Activated T-cell treated with anti-CD3 and anti-CD28 coated beads for 24 hours (primary cell): ENCODE results near the gene MOV10L1.
"Not testable (repeated sequence)": the region's sequence is repeated elsewhere in the genome, so short reads cannot be mapped to it uniquely, and the experiment has no call there.

Experiments used
- DNase-seq: peaks from one replicate; pipeline ENCODE4 v3.0.0-alpha.2; 2020; ENCODE audit warnings: low read depth

The MOV10L1 gene

DNA sequence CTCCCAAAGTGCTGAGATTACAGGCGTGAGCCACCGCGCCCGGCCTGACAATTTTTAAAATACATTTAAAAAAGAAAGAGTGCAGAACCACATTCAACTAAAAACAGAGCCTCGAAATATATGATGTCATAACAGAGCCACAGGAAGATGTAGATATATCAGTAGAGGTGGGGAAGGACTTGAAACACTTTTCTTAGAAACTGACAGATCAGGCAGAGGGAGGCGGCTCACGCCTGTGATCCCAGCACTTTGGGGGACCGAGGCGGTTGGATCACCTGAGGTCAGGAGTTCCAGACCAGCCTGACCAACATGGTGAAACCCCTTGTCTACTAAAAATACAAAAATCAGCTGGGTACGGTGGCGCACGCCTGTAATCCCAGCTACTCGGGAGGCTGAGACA, 11.6 kb upstream of the MOV10L1 start:
- DNase-seq, result no peak

DNA sequence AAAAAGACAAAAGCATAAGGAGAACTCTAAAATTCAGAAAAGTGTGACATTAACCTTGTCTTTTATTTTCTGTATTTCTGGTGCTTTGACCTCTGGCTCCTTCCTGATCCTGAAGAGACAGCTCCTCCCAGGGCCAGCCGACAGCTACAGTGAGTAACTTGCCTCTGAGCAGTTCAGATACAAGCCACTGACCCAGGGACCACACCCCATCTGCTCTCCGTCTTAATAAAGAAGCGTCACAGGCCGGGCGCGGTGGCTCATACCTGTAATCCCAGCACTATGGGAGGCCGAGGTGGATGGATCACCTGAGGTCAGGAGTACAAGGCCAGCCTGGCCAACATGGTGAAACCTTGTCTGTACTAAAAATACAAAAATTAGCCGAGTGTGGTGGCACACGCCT, 11.0 kb upstream of the MOV10L1 start:
- no peak for DNase-seq

DNA sequence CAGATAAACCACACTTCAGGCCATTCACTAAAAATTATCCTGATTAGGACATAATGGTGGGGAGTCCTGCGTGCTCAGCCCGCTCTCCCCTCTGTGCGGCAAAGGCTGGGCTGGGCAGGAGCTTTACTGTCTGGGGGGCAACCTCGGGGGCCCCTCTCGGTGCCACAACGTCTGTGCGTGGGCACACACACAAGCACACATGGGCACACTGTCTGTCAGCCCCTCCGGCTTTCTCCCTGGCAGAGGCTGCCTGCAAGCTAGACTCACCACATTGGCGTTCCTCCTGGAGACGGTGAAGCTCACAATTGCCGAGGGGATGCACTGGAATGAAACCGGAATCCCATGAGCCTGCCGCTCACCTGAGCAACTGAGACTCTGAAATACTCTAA, 9.7 kb upstream of the MOV10L1 start:
- DNase-seq, result no peak

DNA sequence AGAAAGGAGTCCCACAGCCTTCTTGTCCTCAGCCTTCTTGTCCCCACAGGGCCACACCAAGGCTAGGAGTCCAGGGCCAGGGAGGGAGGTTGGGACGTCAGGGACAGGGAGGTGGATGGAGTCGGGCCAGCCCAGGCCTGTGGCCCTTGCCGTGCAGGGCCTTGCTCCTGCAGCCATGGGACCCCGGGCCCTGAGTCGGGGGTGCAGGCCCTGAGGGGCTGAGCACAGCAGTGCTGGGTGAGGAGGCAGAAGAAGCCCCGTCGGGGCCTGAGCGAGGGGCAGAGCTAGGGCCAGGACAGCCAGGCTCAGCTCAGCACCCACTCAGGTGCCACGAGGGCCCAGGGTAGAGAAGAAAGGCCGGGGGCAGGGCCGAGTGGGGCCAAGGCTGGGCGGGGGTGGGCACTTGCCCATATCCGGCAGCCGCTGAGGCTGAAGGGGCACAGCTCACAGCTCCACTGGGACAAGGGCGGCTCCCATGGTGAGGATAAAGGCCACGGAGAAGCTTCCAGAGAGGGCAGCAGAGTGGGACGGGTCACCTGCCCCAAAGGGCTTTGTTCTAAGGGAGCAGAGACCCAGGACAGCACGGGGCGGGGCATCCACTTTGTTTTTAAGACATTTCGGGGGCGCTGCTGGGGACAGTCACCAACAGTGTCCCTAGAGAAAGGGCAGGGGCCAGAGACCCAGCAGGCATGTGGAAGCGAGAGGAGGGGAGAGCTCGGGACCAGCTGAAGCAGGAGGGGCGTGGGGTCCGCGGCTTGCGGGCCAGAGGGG, 8.2 kb upstream of the MOV10L1 start:
- no peak for DNase-seq

DNA sequence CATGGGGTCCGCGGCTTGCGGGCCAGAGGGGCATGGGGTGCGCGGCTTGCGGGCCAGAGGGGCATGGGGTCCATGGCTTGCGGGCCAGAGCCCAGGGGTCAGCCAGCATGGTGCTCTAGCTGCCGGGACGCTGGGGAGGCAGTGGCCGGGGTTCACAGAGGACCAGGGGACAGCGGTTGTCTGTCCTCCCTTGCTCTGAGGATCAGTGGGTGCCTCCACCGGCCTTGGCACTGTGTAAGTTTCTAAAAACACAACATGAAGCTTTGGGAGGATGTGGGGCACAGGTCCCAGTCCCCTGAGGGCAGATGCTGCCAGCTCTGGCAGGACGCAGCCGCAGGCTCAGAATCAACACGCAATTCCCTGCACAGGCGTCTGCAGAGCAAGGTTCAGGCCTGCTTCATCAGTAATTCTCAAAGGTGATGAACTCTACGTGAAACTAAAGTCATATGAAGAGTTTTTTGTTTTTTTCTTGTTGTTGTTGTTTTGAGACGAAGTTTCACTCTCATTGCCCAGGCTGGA, 7.5 kb upstream of the MOV10L1 start:
- DNase-seq, result no peak

DNA sequence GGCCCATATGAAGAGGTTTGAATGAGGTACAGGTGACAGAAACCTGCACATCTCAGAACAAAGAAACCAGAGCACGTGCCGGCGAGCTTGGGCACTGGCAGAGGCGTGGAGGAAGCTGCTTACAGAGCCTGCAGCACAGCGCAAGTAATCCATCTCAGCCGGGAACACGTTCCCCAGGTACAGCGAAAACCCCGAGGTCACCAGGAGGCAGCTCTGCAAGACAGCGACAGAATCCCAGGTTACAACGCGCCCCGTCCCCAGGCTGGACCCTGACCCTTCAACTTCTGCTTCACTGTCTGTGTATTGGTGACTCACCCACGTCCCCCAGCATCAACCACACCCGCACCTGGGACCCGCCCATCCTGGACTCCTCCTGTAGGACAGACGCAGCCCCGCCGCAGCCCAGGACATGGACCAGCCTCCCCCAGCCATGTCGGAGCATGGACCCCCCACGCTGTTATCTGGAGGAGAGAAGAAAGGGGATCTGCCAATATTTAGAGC, 6.8 kb upstream of the MOV10L1 start:
- no peak for DNase-seq

GRCh38 chr22:50083462-50084079, 6.2 kb upstream of the MOV10L1 start:
- no peak for DNase-seq

DNA sequence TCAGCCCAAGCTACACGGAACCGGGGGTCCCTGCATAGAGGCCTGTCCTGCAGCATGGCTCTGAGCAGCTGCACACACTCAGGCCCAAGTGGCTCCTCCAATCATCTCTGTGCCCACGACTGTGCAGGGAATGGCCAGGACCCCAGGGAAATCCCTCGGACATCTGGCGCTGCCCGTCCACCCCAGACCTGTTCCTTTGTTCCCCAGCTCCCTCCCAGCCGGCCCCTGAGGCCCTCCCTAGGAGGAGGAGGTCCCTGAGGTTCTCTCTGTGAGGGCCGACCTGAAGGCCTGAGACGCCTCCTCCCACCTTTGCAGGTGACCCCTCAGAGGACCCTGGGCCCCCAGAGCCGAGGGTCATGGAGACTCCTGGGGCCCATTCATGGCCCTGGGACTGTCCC, 5.7 kb upstream of the MOV10L1 start:
- no peak for DNase-seq

- no peak for DNase-seq
Observed at GRCh38 chr22:50084614-50085021, 5.2 kb upstream of the MOV10L1 start.

DNA sequence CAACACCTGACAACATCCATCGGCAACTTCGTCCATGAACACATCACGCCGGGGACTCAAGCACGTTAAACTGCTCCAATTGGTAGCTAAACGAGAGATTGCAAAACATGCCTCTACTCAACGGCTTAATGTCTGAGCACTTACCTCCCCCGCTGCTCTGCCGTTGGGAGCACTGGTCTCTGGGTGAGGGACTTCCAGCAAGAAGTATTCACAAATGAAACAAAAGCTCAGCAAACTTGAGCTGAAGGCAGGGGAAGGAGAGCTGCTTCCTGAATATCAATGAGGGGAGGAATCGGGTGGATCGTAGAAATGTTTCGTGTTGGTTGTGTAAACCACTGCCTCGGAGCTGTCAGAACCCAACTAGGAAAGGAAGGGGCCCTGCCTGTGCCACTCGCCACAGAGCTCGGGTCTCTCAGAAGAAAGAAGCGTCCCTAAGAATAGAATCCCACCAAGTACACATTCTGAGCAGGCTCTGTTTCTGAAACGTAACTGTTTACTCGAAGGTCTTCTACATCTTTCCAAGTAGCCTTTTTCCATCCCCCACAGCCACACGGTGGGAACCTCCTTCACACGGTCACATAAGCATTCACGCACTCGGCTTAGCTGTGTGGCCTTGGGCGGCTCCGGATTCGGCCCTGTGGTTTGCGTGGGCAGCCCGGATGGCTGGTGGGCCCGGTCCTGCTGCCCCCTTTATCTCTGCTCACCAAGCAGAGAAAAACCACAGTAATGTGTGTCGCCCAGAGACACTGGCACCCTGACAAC, 4.4 kb upstream of the MOV10L1 start, which contains the start of gene MLC1:
Gene MLC1, minus strand, starts transcription at position 216 of the 762 bp plus-strand sequence. CDS start 524 bp downstream, outside the sequence.
- DNase-seq, result peak; percentile 3

- DNase-seq, result no peak
Observed at GRCh38 chr22:50086526-50086925, 3.3 kb upstream of the MOV10L1 start.

DNA sequence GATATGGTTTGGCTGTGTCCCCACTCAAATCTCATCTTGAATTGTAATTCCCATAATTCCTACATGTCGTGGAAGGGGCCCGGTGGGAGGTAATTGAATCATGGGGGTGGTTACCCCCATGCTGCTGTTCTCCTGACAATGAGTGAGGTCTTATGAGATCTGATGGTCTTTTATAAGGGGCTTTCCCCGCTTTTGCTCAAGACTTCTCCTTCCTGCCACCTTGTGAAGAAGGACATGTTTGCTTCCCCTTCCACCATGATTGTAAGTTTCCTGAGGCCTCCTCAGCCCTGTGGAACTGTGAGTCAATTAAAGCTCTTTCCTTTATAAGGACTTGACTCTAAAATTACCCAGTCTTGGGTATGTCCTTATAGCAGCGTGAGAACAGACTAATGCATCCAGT, 2.8 kb upstream of the MOV10L1 start:
- not testable (repeated sequence) for DNase-seq

DNA sequence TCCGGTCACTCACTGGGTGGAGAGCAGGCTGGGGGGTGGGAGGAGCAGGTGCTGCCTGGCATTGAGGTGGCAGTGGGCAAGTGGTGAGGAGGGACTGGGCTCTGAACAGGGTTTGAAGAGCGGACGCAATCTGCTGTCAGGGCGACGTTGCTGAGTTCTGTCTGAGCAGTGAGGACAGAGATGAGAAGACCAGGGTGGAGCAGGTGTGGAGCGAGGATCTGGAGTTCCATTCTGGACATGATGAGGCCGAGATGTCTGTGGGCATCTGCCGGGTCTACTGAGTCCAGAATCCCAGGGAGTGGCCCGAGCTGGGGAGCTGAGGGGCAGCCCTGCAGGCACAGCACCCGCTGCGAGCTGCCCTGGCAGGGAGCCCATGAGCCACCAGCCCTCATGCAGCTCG, 2.2 kb upstream of the MOV10L1 start:
- no peak for DNase-seq

DNA sequence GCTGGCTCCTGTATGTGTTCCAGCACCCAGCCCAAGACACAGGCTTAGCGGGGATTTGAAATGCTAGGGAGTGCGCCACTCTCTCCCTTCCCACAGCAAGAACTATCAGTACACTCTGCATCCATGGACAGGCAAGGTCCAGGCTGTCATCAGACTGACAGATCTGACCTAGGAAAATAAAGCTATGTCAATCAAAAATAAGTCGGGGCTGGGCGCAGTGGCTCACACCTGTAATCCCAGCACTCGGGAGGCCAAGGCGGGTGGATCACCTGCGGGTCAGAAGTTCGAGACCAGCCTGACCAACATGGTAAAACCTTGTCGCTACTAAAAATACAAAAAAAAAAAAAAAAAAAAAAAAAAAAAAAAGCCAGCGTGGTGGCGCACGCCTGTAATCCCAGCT, 1.7 kb upstream of the MOV10L1 start:
- no peak for DNase-seq

- DNase-seq, result no peak
Observed at GRCh38 chr22:50089231-50089630, 575 bp upstream of the MOV10L1 start.

DNA sequence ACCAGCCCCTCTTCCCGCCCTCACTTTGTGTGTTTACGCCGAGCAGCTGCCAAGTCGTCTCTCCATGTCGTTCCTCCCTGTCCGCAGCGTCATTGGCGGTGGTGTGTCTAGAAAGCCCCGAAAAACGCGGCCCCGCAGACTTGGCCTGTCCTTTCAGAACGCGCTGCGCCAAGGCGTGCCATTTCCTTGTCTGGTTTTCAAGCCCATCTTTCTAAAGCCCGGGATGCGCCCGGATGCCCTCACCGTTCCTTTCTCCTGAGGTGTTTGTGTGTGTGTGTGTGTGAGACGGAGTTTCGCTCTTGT, 557 bp downstream of the MOV10L1 start:
- DNase-seq, result no peak

- DNase-seq, result no peak
Observed at GRCh38 chr22:50091092-50091768, 1.4 kb downstream of the MOV10L1 start.

DNA sequence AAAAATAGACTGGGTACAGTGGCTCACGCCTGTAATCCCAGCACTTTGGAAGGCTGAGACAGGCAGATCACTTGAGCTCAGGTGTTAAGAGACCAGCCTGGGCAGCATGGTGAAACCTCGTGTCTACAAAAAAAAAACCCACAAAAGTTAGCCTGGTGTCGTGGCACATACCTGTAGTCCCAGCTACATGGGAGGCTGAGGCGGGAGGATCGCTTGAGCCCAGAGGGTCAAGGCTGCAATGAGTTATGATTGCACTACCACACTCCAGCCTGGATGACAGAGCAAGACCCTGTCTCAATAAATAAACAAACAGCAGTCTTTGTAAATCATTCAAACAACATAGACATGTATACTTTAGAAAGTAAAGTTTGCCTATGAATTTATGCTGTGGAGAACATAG, 2.5 kb downstream of the MOV10L1 start:
- DNase-seq, result no peak

DNA sequence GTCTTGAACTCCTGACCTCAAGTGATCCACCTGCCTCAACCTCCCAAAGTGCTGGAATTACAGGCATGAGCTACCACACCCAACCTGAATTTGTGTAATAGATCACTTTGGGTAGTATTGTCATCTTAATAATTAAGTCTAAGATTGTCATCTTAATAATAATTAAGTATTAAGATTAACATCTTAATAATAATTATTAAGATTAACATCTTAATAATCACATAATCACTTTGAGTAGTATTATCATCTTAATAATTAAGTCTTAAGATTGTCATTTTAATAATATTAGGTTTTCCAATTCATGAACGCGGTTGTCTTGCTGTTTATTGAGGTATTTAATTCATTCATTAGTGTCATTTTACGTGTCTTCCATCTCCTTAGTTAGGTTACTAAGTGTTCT, 8.2 kb downstream of the MOV10L1 start:
- no peak for DNase-seq

- DNase-seq, result no peak
Observed at GRCh38 chr22:50101870-50102565, 12.2 kb downstream of the MOV10L1 start.

GRCh38 chr22:50102946-50103345, 13.1 kb downstream of the MOV10L1 start:
- no peak for DNase-seq

- DNase-seq, result no peak
Observed at GRCh38 chr22:50104141-50104544, 14.3 kb downstream of the MOV10L1 start.
